CD14-positive monocyte (primary cell): Measurements from ENCODE around the gene SEC24B. TPM values are rescaled to one million over a fixed set of nuclear protein-coding genes. Genes with fewer than 3 reads are reported as not detected.

ENCODE experiments used
- DNase-seq, 3 donors: peaks; one replicate each; pipeline ENCODE4 v3.0.0-alpha.2; 2011 to 2022
- H2AFZ ChIP-seq: 2 replicates; pipeline ENCODE4 v1.6.0; 2012; ENCODE audit warnings: mild to moderate bottlenecking, low read depth, low read length, inconsistent platforms; ENCODE audit not compliant: insufficient read depth, poor library complexity, severe bottlenecking
- H3K27ac ChIP-seq, 2 donors: 1 replicate in 1 of 2; 2 replicates in 1 of 2; pipeline ENCODE4 v1.5.1; 2012 to 2013; ENCODE audit warnings: low read length in 2 of 2, control low read depth in 1 of 2, inconsistent platforms in 1 of 2, low read depth in 1 of 2, mild to moderate bottlenecking in 1 of 2
- H3K27me3 ChIP-seq, 2 donors: one replicate each; pipeline versions ENCODE4 v1.6.0 to v1.6.1; 2011 to 2013; ENCODE audit warnings: low read length in 2 of 2; ENCODE audit not compliant: control insufficient read depth in 2 of 2, insufficient read depth in 2 of 2
- H3K36me3 ChIP-seq, 2 donors: replicated peaks in 1 of 2; 1 replicate in 1 of 2; 2 replicates in 1 of 2; pipeline versions ENCODE4 v1.5.1 to v1.6.1; 2012 to 2013; ENCODE audit warnings: low read length in 2 of 2, control low read depth in 1 of 2, inconsistent platforms in 1 of 2, mild to moderate bottlenecking in 1 of 2; ENCODE audit not compliant: insufficient read depth in 2 of 2, control insufficient read depth in 1 of 2
- H3K4me1 ChIP-seq, 2 donors: 1 replicate in 1 of 2; 2 replicates in 1 of 2; pipeline versions ENCODE4 v1.5.1 to v1.6.1; 2012 to 2013; ENCODE audit warnings: low read length in 2 of 2, control low read depth in 1 of 2, inconsistent platforms in 1 of 2, mild to moderate bottlenecking in 1 of 2, moderate library complexity in 1 of 2; ENCODE audit not compliant: insufficient read depth in 2 of 2, control insufficient read depth in 1 of 2
- H3K4me2 ChIP-seq: replicated peaks from 2 replicates; pipeline ENCODE3; 2012; ENCODE audit warnings: low read length, moderate library complexity, mild to moderate bottlenecking; ENCODE audit not compliant: poor library complexity, severe bottlenecking; ENCODE audit errors: extremely low read depth
- H3K4me3 ChIP-seq, 3 experiments: fragments of 200-600 bp in 1 of 3; sonication (generic) in 1 of 3; replicated peaks in 1 of 3; 1 replicate in 2 of 3; 2 replicates in 1 of 3; pipeline ENCODE4 v1.5.1; 2011 to 2013; ENCODE audit warnings: low read length in 3 of 3, mild to moderate bottlenecking in 3 of 3, control low read depth in 2 of 3, low read depth in 2 of 3, inconsistent platforms in 1 of 3, moderate library complexity in 1 of 3
- H3K79me2 ChIP-seq: 2 replicates; pipeline ENCODE4 v1.6.0; 2012; ENCODE audit warnings: mild to moderate bottlenecking, control low read depth, inconsistent platforms, low read length, moderate library complexity; ENCODE audit not compliant: insufficient read depth
- H3K9ac ChIP-seq: 2 replicates; pipeline ENCODE4 v1.6.0; 2017; ENCODE audit warnings: low read length, mild to moderate bottlenecking; ENCODE audit not compliant: insufficient read depth, poor library complexity, severe bottlenecking
- H3K9me3 ChIP-seq, 2 donors: replicated peaks in 1 of 2; 1 replicate in 1 of 2; 2 replicates in 1 of 2; pipeline versions ENCODE4 v1.5.1 to v1.6.1; 2012 to 2013; ENCODE audit warnings: low read length in 2 of 2, control low read depth in 1 of 2; ENCODE audit not compliant: control insufficient read depth in 1 of 2, insufficient read depth in 1 of 2
- H4K20me1 ChIP-seq: 2 replicates; pipeline ENCODE4 v1.6.0; 2012; ENCODE audit warnings: mild to moderate bottlenecking, low read length, control low read depth, moderate library complexity; ENCODE audit not compliant: insufficient read depth
- H3K27ac Mint-ChIP-seq, 7 donors: one replicate each; pipeline ENCODE4 v1.8.0; 2020; ENCODE audit warnings: mild to moderate bottlenecking in 7 of 7, mixed read lengths in 7 of 7, moderate library complexity in 6 of 7, inconsistent platforms in 2 of 7
- H3K27me3 Mint-ChIP-seq, 3 donors: one replicate each; pipeline ENCODE4 v1.8.0; 2021 to 2022; ENCODE audit warnings: low read depth in 3 of 3, mild to moderate bottlenecking in 3 of 3, mixed read lengths in 3 of 3, moderate library complexity in 3 of 3, inconsistent platforms in 1 of 3
- H3K36me3 Mint-ChIP-seq, 2 donors: one replicate each; pipeline ENCODE4 v1.8.0; 2020; ENCODE audit warnings: mixed read lengths in 2 of 2, inconsistent platforms in 1 of 2, mild to moderate bottlenecking in 1 of 2
- H3K4me1 Mint-ChIP-seq: one replicate; pipeline ENCODE4 v1.8.0; 2020; ENCODE audit warnings: mild to moderate bottlenecking, mixed read lengths
- H3K4me3 Mint-ChIP-seq, 2 donors: one replicate each; pipeline ENCODE4 v1.8.0; 2020; ENCODE audit warnings: mild to moderate bottlenecking in 2 of 2, mixed read lengths in 2 of 2, moderate library complexity in 1 of 2
- H3K9me3 Mint-ChIP-seq, 7 donors: one replicate each; pipeline ENCODE4 v1.8.0; 2020 to 2022; ENCODE audit warnings: mixed read lengths in 7 of 7, mild to moderate bottlenecking in 6 of 7, moderate library complexity in 6 of 7, inconsistent platforms in 2 of 7
- CTCF ChIP-seq: fragments of 200-600 bp; IDR thresholded peaks from one replicate; pipeline ENCODE4 v1.8.0; 2022; ENCODE audit warnings: antibody characterized with exemption, mild to moderate bottlenecking
- WGBS: methylation state at CpG from one replicate; pipeline ENCODE4 v1.1.5; 2013; ENCODE audit warnings: missing lambda C conversion rate; ENCODE audit not compliant: insufficient coverage; 5-methylcytosine and 5-hydroxymethylcytosine counted together
- intact Hi-C, 2 donors: fragments of 100-400 bp; cut with micrococcal nuclease; formaldehyde crosslinking; loops; one replicate each; pipeline versions ENCODE4 v1.15.0 to v1.15.1; 2023
- polyA plus RNA-seq, 3 donors: library from polyadenylated mRNA; depleted of rRNA in 1 of 3; unstranded in 2 of 3; stranded (reverse) in 1 of 3; fragments of 300-500 nt in 2 of 3; fragments of >200 nt in 1 of 3; fragmentation: Illumina TruSeq in 2 of 3; gene quantifications; 1 replicate in 2 of 3; 2 replicates in 1 of 3; pipeline ENCODE4 v1.2.3, GENCODE V29; 2012 to 2021

SEC24B gene
- polyA plus RNA-seq, 3 donors, result 8.0 to 27.4 (median 11.8) TPM

GRCh38 chr4:109411964-109412363 lies 21.7 kb upstream of the SEC24B start:
- Histone ChIP-seq H3K36me3 (no peaks in the 10 kb centered on the region), H3K27me3 (no peaks in the 10 kb centered on the region), H2AFZ (no peak overlapping the region), H4K20me1 (no peaks in the 10 kb centered on the region), H3K4me3 (no peak overlapping the region), H3K9ac (no peak overlapping the region), H3K9me3 (no peaks in the 10 kb centered on the region), H3K4me1 (no peaks in the 10 kb centered on the region), H3K4me2 (no peak overlapping the region), H3K79me2 (no peaks in the 10 kb centered on the region), H3K27ac (no peak overlapping the region)
- Mint-ChIP-seq H3K36me3 (no peaks in the 10 kb centered on the region), H3K4me1 (no peaks in the 10 kb centered on the region), H3K9me3 (no peaks in the 10 kb centered on the region), H3K27me3 (no peaks in the 10 kb centered on the region), H3K27ac (no peak overlapping the region), H3K4me3 (no peak overlapping the region)
- intact Hi-C loops, result no loop called here
- 88% methylated on average over 1 of the region's 2 CpGs for WGBS
- DNase-seq, result no peak
- no peak for TF ChIP-seq CTCF

GRCh38 chr4:109412776-109413175 lies 20.8 kb upstream of the SEC24B start:
- no peaks in the 10 kb centered on the region for H3K36me3 ChIP-seq
- H3K4me1 Mint-ChIP-seq, result no peaks in the 10 kb centered on the region
- no peaks in the 10 kb centered on the region for H3K36me3 Mint-ChIP-seq
- no peak overlapping the region for H3K27ac Mint-ChIP-seq
- no peak for TF ChIP-seq CTCF
- no peak for DNase-seq
- H3K9me3 ChIP-seq, result no peaks in the 10 kb centered on the region
- intact Hi-C loops, result no loop called here
- H3K9me3 Mint-ChIP-seq, result no peaks in the 10 kb centered on the region
- WGBS, result no CpG with 5 or more reads among the region's 1 CpG
- no peaks in the 10 kb centered on the region for H3K79me2 ChIP-seq
- H3K27me3 ChIP-seq, result no peaks in the 10 kb centered on the region
- no peak overlapping the region for H3K4me3 ChIP-seq
- H3K9ac ChIP-seq, result no peak overlapping the region
- H3K27ac ChIP-seq, result no peak overlapping the region
- H3K4me3 Mint-ChIP-seq, result no peak overlapping the region
- H3K4me2 ChIP-seq, result no peak overlapping the region
- H3K27me3 Mint-ChIP-seq, result peaks cover 0 to 1% (median 0%) of the 10 kb centered on the region in 3 donors
- H2AFZ ChIP-seq, result no peak overlapping the region
- no peaks in the 10 kb centered on the region for H4K20me1 ChIP-seq
- no peaks in the 10 kb centered on the region for H3K4me1 ChIP-seq
